ENCODE measurements around the gene KDM4B.
"Not testable (repeated sequence)": the region's sequence is repeated elsewhere in the genome, so short reads cannot be mapped to it uniquely, and the experiment has no call there.

The KDM4B gene

DNA sequence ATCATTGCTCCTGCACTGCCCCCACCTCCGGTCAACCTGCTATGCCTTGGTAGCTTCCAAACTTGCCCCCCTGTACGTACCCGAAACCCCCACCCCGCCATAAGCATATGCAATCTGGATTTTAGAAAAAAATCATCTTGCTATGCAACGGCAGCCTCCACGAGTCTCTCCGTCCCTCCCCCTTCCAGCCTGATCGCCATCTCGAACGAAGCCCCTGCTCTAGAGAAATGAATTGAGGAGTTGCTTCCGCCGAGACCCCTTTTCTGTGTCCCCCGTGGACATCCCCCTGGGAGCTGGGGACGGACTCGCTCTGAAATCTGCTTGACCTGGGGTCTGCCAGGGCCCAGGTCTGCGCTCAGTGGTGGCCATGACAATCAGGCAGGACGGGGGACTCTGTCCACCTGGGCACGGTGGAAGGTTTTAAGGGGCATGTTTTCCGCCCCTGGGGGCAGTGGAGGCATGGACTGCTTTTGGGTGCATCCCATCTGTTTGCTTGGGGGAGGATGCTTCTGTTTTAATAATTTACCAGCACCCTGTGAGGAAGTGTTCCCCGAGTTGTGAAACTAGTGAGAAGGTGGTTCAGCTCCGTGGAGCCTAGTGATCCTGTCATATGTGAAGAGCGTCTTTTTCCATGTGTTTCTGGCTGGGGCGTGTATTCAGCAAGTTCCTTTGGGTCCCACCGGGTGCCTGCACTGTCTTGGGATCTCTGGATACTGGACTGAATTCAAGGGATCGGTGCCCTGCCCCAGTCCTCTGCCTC lies 1.0 kb downstream of the KDM4B start:
- no peak for DNase-seq (ENCODE audit: extremely low read depth, low read depth)
- TF ChIP-seq, protein P1, sequence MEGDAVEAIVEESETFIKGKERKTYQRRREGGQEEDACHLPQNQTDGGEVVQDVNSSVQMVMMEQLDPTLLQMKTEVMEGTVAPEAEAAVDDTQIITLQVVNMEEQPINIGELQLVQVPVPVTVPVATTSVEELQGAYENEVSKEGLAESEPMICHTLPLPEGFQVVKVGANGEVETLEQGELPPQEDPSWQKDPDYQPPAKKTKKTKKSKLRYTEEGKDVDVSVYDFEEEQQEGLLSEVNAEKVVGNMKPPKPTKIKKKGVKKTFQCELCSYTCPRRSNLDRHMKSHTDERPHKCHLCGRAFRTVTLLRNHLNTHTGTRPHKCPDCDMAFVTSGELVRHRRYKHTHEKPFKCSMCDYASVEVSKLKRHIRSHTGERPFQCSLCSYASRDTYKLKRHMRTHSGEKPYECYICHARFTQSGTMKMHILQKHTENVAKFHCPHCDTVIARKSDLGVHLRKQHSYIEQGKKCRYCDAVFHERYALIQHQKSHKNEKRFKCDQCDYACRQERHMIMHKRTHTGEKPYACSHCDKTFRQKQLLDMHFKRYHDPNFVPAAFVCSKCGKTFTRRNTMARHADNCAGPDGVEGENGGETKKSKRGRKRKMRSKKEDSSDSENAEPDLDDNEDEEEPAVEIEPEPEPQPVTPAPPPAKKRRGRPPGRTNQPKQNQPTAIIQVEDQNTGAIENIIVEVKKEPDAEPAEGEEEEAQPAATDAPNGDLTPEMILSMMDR (IDR thresholded peaks at IDR 0.05; ENCODE audit: low read depth, low read length) = no peak

- TF ChIP-seq, protein P1 (IDR thresholded peaks at IDR 0.05; ENCODE audit: low read depth, low read length) = no peak
- no peak for DNase-seq (ENCODE audit: extremely low read depth, low read depth)
These were observed 1.9 kb downstream of the KDM4B start for GRCh38 chr19:4970558-4971423.

DNA sequence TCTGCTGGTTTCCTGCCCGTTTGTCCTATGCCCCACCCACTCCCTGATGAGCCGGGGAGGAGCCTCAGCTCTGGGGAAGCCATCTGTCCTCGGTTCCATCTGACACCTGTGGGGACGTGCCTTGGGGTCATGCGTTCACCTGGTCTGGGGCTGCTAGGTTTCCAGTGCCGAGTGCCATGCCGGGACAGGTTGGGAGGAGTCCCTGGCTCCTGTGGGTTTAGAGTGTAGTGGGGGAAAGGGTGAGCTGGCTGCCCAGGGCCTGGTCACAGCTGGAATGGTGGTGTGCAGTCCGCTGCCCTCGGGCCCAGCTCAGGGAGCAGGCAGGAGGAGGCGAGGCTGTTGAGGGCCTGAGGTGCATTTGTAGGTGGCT lies 2.5 kb downstream of the KDM4B start:
- DNase-seq (ENCODE audit: extremely low read depth, low read depth) = no peak
- TF ChIP-seq, protein P1 (IDR thresholded peaks at IDR 0.05; ENCODE audit: low read depth, low read length) = no peak

DNA sequence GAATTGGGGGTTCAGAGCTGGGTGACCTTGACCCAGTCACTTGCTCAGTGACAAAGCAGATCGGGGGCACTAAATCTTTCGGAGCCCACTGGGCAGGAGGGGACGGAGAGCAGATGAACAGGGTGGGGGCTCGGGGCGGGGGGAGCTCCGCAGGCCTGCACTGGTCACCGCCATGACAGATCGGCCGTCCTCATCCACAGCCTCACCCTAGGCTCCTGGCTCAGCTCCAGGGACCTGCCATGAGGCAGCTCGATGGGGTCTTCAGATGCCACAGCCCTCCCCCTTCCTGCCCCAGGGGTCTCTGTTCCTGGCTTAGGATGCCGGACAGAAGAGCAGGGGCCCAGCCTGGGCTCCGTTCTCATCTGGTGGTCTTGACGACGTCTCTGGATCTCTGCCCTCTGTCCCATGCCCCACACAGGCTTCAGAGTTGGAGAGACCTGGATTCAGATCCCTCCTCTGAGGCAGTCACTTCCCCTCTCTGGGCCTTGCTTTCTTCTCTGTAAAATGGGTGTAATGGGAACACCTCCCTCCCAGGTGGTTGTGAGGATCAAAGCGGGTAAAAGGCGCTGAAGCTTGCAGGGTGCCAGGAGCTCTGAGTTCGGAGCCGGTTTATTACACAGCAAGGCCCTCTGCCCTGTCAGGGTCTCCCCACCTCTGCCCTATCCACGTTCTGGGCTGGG lies 3.0 kb downstream of the KDM4B start:
- TF ChIP-seq, protein P1 (IDR thresholded peaks at IDR 0.05; ENCODE audit: low read depth, low read length) = no peak
- no peak for DNase-seq (ENCODE audit: extremely low read depth, low read depth)

- TF ChIP-seq, protein P1 (IDR thresholded peaks at IDR 0.05; ENCODE audit: low read depth, low read length) = no peak
- DNase-seq (ENCODE audit: extremely low read depth, low read depth) = no peak
These were observed 3.8 kb downstream of the KDM4B start for GRCh38 chr19:4972509-4973230.

DNA sequence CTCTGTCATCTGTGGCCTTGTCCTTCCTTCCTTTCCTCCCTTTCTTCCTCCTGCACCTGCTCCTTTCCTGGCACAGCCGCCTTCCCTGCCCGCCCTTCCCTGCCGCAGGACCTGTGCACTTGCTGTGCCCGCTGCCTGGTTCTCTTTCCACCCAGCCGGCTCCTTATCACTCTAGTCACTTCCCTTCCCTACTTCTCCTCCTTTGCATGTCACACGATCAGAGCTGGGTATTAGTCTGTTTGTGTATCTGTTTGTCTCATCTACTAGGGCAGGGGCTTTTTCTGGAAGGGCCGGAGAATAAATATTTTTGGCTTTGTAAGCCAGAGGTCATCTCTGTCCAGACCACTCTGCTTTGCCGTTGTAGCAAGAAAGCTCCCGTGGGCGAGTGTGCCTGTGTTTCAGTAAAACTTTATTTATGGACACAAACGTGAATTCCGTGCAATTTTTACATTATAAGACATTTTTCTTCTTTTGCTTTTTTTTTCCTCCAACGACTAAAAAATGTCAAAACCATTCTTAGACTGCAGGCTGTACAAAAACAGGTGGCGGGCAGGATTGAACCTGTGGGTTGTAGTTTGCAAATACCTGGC lies 6.1 kb downstream of the KDM4B start:
- DNase-seq (ENCODE audit: extremely low read depth, low read depth) = no peak
- TF ChIP-seq, protein P1 (IDR thresholded peaks at IDR 0.05; ENCODE audit: low read depth, low read length) = no peak

- DNase-seq (ENCODE audit: extremely low read depth, low read depth) = not testable (repeated sequence)
These were observed 6.7 kb downstream of the KDM4B start for GRCh38 chr19:4975601-4976000.

Measured in AG09319 (cell line).